GM19468 (cell line): ENCODE measurements around the gene CCDC106.

ENCODE experiments used
- ATAC-seq: cut with Tn5 transposase; IDR thresholded peaks from one replicate; pipeline ENCODE4 v1.9.1; 2021; ENCODE audit warnings: mild to moderate bottlenecking, moderate library complexity, moderate number of reproducible peaks; ENCODE audit not compliant: unreplicated experiment; ENCODE audit errors: extremely low read depth

CCDC106 gene

GRCh38 chr19:55613930-55614710 is 33.9 kb upstream of the CCDC106 start:
- no peak for ATAC-seq

DNA sequence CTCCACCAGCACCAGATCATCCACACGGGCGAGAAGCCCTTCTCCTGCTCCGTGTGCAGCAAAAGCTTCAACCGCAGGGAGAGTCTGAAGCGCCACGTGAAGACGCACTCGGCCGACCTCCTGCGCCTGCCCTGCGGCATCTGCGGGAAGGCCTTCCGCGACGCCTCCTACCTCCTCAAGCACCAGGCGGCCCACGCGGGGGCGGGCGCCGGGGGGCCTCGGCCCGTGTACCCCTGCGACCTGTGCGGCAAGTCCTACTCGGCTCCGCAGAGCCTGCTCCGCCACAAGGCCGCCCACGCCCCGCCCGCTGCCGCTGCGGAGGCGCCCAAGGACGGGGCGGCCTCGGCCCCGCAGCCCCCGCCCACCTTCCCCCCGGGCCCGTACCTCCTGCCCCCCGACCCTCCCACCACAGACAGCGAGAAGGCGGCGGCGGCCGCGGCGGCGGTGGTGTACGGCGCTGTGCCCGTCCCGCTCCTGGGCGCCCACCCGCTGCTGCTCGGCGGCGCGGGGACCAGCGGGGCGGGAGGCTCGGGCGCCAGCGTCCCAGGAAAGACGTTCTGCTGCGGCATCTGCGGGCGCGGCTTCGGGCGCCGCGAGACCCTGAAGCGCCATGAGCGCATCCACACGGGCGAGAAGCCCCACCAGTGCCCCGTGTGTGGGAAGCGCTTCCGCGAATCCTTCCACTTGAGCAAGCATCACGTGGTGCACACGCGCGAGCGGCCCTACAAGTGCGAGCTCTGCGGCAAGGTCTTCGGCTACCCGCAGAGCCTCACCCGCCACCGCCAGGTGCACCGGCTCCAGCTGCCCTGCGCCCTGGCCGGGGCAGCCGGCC is 33.1 kb upstream of the CCDC106 start:
- ATAC-seq, result no peak

GRCh38 chr19:55615543-55616394 is 32.2 kb upstream of the CCDC106 start:
- no peak for ATAC-seq

DNA sequence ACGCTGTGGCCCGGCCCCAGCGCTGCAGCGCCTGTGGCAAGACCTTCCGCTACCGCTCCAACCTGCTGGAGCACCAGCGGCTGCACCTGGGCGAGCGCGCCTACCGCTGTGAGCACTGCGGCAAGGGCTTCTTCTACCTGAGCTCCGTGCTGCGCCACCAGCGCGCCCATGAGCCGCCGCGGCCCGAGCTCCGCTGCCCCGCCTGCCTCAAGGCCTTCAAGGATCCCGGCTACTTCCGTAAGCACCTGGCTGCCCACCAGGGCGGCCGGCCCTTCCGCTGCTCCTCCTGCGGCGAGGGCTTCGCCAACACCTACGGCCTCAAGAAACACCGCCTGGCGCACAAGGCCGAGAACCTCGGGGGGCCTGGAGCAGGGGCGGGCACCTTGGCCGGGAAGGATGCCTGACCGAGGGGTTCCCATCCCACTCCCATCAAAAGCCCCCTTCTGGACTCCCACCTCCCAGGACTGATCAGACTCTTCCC is 31.6 kb upstream of the CCDC106 start:
- ATAC-seq, result no peak

- ATAC-seq, result no peak
Observed at GRCh38 chr19:55617426-55617825, 30.6 kb upstream of the CCDC106 start.

DNA sequence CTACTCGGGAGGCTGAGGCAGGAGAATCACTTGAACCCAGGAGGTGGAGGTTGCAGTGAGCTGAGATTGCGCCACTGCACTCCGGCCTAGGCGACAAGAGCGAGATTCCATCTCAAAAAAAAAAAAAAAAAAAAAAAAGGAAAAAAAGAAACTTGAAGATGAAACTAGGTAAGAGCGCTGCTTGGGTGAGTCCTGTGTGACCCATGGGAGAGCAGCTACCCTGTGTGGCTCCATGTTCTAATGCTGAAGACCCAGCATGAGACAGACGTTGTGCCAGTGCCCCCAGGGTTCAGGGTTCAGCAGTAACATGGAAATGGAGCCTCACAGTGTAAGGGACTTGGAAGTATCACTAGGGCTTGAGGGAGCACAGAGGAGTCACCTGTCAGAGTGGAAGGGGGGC is 29.6 kb upstream of the CCDC106 start:
- ATAC-seq, result no peak

DNA sequence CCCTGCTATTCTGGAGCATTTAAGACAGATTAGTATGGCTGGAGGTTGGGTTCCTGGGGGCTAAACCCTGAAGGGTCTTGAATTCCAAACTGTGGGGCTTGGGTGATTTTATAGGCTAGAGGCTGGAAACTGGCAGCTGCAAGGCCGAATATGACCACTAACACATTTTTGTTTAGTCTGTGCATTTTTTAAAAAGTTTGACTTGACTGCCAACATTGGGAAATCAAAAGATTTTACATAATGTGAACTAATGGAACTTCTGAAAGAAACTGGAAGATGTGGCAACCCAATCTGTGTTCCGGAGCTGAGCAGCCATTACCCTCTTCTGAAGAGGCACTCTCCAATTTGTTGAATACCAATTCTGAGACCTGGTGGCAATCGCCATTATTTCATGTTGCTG is 28.7 kb upstream of the CCDC106 start:
- no peak for ATAC-seq

- ATAC-seq, result no peak
Observed at GRCh38 chr19:55620410-55621204, 27.4 kb upstream of the CCDC106 start.

- no peak for ATAC-seq
Observed at GRCh38 chr19:55621205-55621672, 26.8 kb upstream of the CCDC106 start.

DNA sequence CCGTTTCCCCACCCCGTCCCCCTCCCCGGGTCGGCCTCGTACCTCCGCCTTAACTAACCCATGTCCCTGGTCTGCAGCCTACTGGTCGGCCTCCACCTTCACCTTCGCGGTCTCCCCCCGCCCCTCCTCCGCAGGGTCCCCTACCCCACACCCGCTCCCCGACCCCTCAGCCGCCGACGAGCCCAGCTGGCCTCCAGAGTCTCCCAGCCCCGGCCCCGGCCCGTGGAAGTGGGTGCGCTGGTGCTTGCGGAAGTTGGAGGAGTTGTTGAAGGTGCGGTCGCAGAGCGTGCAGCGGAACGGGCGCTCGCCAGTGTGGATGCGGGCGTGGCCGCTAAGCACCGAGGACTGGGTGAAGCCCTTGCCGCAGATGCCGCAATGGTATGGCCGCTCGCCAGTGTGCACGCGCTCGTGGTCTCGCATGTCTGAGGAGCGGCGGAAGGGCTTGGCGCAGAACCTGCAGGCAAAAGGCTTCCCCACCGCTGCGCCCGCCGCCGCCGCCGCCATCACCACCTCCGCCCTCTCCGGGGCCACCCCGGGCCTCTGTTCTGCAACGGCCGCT is 26.3 kb upstream of the CCDC106 start:
- ATAC-seq, result no peak

- no peak for ATAC-seq
Observed at GRCh38 chr19:55622242-55622969, 25.6 kb upstream of the CCDC106 start.

DNA sequence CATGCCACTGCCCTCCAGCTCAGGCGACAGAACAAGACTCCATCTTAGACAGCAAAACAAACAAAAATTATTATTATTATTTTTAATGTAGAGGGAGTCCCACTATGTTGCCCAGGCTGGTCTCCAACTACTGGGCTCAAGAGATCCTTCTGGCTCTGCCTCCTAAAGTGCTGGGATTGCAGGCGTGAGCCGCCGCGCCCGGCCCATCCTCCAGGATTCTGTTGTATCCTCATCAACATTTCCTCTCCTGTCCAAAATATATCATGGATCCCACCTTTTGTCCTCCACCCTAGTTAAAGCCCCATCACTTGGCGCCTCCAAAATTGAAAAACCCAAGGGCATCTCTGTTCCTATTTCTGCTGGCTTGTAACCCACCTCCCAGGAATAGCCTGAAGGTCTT is 24.9 kb upstream of the CCDC106 start:
- no peak for ATAC-seq

DNA sequence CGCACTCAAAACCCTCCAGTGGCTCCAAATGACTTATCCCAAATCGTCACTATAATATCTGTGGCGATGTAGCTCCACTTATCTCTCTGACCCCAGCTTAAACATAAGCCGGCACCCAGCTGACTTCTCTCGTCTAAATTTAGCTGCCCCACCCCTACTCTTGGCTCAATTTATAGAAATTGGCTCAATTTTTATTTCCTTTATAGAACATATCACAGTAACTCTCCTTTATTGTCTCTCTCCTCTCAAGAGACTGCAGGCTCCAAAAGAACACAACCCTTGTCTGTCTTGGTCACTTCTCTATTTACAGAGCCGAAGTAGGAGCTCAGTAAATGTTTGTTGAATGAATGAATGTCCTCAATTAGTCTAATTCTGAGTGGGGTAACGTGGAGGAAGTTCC is 24.5 kb upstream of the CCDC106 start:
- no peak for ATAC-seq

GRCh38 chr19:55624109-55625003 is 23.7 kb upstream of the CCDC106 start, which contains the start of gene ZNF784:
Gene ZNF784 (minus strand): TSS chr19:55624566. CDS start chr19:55624561, 5 bp downstream.
- ATAC-seq, result no peak

DNA sequence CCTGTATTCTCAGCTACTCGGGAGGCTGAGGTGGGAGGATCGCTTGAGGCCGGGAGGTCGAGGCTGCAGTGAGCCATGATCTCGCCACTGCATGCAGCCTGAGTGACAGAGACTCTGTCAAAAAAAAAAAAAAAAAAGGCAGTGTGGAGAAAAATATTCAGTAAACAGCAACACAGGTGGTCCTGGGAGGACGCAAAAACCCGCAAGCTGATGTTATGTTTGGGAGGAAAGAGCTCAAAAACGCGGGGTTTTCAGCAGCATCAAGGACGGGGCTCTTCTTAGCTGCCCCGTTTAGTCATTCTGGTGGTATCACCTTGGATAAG is 23.0 kb upstream of the CCDC106 start:
- ATAC-seq, result no peak

DNA sequence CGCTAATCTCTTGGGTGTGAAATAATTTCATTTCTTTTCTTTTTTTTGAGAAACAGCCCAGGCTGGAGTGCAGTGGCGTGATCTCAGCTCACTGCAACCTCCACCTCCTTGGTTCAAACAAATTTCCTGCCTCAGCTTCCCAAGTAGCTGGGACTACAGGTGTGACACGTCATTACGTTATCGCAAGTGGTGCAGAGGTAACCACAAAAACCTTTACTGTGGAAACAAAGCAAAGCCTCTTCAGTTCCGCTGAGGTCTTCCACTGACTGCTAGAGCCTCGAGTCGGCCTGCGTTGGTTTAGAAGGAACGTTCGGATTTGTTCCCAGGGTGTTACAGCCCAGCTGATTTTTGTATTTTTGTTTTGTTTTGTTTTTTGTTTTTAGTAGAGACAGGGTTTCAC is 21.7 kb upstream of the CCDC106 start:
- ATAC-seq, result no peak

DNA sequence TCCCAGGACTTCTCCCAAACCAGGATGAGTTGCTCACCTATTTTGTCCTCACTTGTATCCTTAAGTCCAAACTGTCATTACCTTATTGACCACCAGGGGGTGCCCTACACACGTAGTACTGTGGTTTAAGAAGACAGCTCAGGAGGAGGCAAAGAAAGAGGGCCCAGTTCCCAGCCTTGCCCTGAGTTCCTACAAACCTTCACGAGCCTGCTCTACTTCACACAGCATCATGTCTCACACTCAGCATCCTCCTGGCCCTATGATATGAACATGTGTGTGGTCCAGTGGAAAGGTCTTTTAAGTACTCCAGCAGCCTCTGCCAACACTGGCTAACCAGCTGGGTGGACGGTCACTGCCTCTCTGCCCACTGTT is 15.6 kb upstream of the CCDC106 start:
- no peak for ATAC-seq

GRCh38 chr19:55633861-55634260 is 14.2 kb upstream of the CCDC106 start:
- no peak for ATAC-seq
